Mammary epithelial cell (primary cell): ENCODE results near the gene INPP5D.

ENCODE experiments used
- EZH2 ChIP-seq: IDR thresholded peaks from 2 replicates; pipeline ENCODE4 v1.6.1; 2012; ENCODE audit warnings: low read length, inconsistent platforms, borderline replicate concordance
- TF ChIP-seq, protein P1 (sequence below), 2 donors: IDR thresholded peaks in 1 of 2; conservative IDR thresholded peaks in 1 of 2; 2 replicates each; pipeline ENCODE4 v1.5.1; 2011 to 2012; ENCODE audit warnings: inconsistent platforms in 2 of 2, low read length in 2 of 2, mild to moderate bottlenecking in 2 of 2, control low read depth in 1 of 2, low read depth in 1 of 2; ENCODE audit not compliant: insufficient read depth in 1 of 2; ENCODE audit errors: extremely low read depth in 1 of 2

DNA sequence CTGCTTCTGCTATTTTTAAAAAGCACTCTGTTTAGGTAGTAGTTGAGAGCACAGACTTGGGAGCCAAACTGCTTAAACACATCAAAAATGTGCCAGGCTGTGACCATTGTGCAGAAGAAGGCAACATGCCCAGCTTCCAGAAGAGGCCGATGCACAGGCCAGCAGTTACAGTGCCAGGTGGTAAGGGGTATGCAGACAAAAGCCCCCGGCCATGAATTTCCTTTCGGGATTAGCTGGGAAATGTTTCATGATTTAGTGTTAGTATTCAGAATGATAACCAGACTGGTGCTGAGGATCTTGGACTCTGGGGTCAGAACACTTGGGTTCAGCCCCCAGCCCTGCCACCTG, 151.4 kb downstream of the INPP5D start:
- no peak for TF ChIP-seq EZH2
- TF ChIP-seq, protein P1, sequence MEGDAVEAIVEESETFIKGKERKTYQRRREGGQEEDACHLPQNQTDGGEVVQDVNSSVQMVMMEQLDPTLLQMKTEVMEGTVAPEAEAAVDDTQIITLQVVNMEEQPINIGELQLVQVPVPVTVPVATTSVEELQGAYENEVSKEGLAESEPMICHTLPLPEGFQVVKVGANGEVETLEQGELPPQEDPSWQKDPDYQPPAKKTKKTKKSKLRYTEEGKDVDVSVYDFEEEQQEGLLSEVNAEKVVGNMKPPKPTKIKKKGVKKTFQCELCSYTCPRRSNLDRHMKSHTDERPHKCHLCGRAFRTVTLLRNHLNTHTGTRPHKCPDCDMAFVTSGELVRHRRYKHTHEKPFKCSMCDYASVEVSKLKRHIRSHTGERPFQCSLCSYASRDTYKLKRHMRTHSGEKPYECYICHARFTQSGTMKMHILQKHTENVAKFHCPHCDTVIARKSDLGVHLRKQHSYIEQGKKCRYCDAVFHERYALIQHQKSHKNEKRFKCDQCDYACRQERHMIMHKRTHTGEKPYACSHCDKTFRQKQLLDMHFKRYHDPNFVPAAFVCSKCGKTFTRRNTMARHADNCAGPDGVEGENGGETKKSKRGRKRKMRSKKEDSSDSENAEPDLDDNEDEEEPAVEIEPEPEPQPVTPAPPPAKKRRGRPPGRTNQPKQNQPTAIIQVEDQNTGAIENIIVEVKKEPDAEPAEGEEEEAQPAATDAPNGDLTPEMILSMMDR (conservative IDR thresholded peaks at IDR 0.05 in 1 of 2, IDR thresholded peaks at IDR 0.05 in 1 of 2; ENCODE audit: extremely low read depth in 1 of 2, insufficient read depth in 1 of 2, low read depth in 1 of 2, low read length in 2 of 2) = no peak
